Neuron (in vitro differentiated cells): ENCODE results near the gene UBQLN2.
A peak's percentile ranks its signal among the peaks of the same experiment; 100 is the strongest.
"Not testable (repeated sequence)": the region's sequence is repeated elsewhere in the genome, so short reads cannot be mapped to it uniquely, and the experiment has no call there.

ENCODE experiments used
- H2AFZ ChIP-seq: one replicate; pipeline ENCODE4 v1.6.1; 2013; ENCODE audit warnings: low read depth, mild to moderate bottlenecking, inconsistent platforms, low read length, moderate library complexity
- H3K27me3 ChIP-seq: one replicate; pipeline ENCODE4 v1.6.1; 2013; ENCODE audit warnings: low read length; ENCODE audit not compliant: insufficient read depth
- H3K36me3 ChIP-seq: one replicate; pipeline ENCODE4 v1.6.1; 2013; ENCODE audit warnings: low read length; ENCODE audit not compliant: insufficient read depth
- H3K4me1 ChIP-seq: one replicate; pipeline ENCODE4 v1.6.1; 2013; ENCODE audit warnings: low read length; ENCODE audit not compliant: insufficient read depth
- H3K4me3 ChIP-seq: 2 replicates; pipeline ENCODE4 v1.5.1; 2013; ENCODE audit warnings: mild to moderate bottlenecking, low read length, moderate library complexity
- H3K9me3 ChIP-seq: one replicate; pipeline ENCODE4 v1.6.1; 2013; ENCODE audit warnings: low read length

The UBQLN2 gene

GRCh38 chrX:56563231-56564161 is at the start of gene UBQLN2:
UBQLN2 (plus strand) TSS chrX:56563627; CDS start chrX:56563874, 247 bp downstream.
- H3K36me3 ChIP-seq: no peaks in the 10 kb centered on the region

GRCh38 chrX:56519642-56520041 is 43.8 kb upstream of the UBQLN2 start:
- no peaks in the 10 kb centered on the region for H3K27me3 ChIP-seq
- no peaks in the 10 kb centered on the region for H3K4me1 ChIP-seq
- H3K36me3 ChIP-seq: no peaks in the 10 kb centered on the region
- no peaks in the 10 kb centered on the region for H3K9me3 ChIP-seq
- H3K4me3 ChIP-seq: no peak overlapping the region
- H2AFZ ChIP-seq: no peak overlapping the region

More at GRCh38 chrX:56563231-56564161, at the start of gene UBQLN2:
- no peaks in the 10 kb centered on the region for H3K4me1 ChIP-seq
- peak within 1 kb of the TSS; percentile 66 for H2AFZ ChIP-seq
- H3K4me3 ChIP-seq: peak within 1 kb of the TSS; percentile 89
- peaks cover 3% of the 10 kb centered on the region for H3K27me3 ChIP-seq
- H3K9me3 ChIP-seq: no peaks in the 10 kb centered on the region

- not testable (repeated sequence) for H3K4me3 ChIP-seq, H3K36me3 ChIP-seq, H3K27me3 ChIP-seq
Observed at GRCh38 chrX:56529482-56530007, 33.9 kb upstream of the UBQLN2 start.

GRCh38 chrX:56530011-56530410 is 33.4 kb upstream of the UBQLN2 start:
- Histone ChIP-seq H3K9me3 (no peaks in the 10 kb centered on the region), H3K4me3 (no peak overlapping the region), H2AFZ (no peak overlapping the region), H3K4me1 (no peaks in the 10 kb centered on the region), H3K36me3 (no peaks in the 10 kb centered on the region), H3K27me3 (peaks cover 2% of the 10 kb centered on the region)

More at GRCh38 chrX:56529482-56530007, 33.9 kb upstream of the UBQLN2 start:
- not testable (repeated sequence) for H3K4me1 ChIP-seq, H2AFZ ChIP-seq, H3K9me3 ChIP-seq

- Histone ChIP-seq H3K27me3 (no peaks in the 10 kb centered on the region), H3K4me3 (no peak overlapping the region), H3K9me3 (no peaks in the 10 kb centered on the region), H3K4me1 (no peaks in the 10 kb centered on the region), H2AFZ (no peak overlapping the region), H3K36me3 (no peaks in the 10 kb centered on the region)
Observed at GRCh38 chrX:56550667-56551066, 12.8 kb upstream of the UBQLN2 start.

GRCh38 chrX:56554870-56555269 is 8.6 kb upstream of the UBQLN2 start:
- Histone ChIP-seq H3K4me1 (no peaks in the 10 kb centered on the region), H3K27me3 (peaks cover 7% of the 10 kb centered on the region), H3K9me3 (no peaks in the 10 kb centered on the region), H3K36me3 (no peaks in the 10 kb centered on the region), H3K4me3 (no peak overlapping the region), H2AFZ (no peak overlapping the region)

GRCh38 chrX:56557376-56557929 is 6.0 kb upstream of the UBQLN2 start:
- Histone ChIP-seq H3K9me3 (no peaks in the 10 kb centered on the region), H3K4me1 (no peaks in the 10 kb centered on the region), H3K27me3 (peaks cover 7% of the 10 kb centered on the region), H2AFZ (no peak overlapping the region), H3K36me3 (no peaks in the 10 kb centered on the region), H3K4me3 (no peak overlapping the region)

- no peaks in the 10 kb centered on the region for H3K27me3 ChIP-seq
- H3K4me3 ChIP-seq: peak overlapping the region; percentile 89
- H3K4me1 ChIP-seq: no peaks in the 10 kb centered on the region
- H3K36me3 ChIP-seq: peaks cover 5% of the 10 kb centered on the region
- no peak overlapping the region for H2AFZ ChIP-seq
- H3K9me3 ChIP-seq: no peaks in the 10 kb centered on the region
Observed at GRCh38 chrX:56564164-56564885, 898 bp downstream of the UBQLN2 start.

- no peaks in the 10 kb centered on the region for H3K9me3 ChIP-seq
- no peak overlapping the region for H2AFZ ChIP-seq
- H3K36me3 ChIP-seq: peaks cover 5% of the 10 kb centered on the region
- no peaks in the 10 kb centered on the region for H3K4me1 ChIP-seq
- H3K4me3 ChIP-seq: peak overlapping the region; percentile 89
- H3K27me3 ChIP-seq: no peaks in the 10 kb centered on the region
Observed at GRCh38 chrX:56564921-56565840, 1.8 kb downstream of the UBQLN2 start.

GRCh38 chrX:56569378-56570057 is 6.1 kb downstream of the UBQLN2 start:
- Histone ChIP-seq H3K4me1 (no peaks in the 10 kb centered on the region), H3K27me3 (no peaks in the 10 kb centered on the region), H3K4me3 (no peak overlapping the region), H3K9me3 (no peaks in the 10 kb centered on the region), H2AFZ (no peak overlapping the region), H3K36me3 (peaks cover 5% of the 10 kb centered on the region)

- no peak overlapping the region for H3K4me3 ChIP-seq
- H3K36me3 ChIP-seq: peaks cover 5% of the 10 kb centered on the region
- H2AFZ ChIP-seq: no peak overlapping the region
- H3K27me3 ChIP-seq: no peaks in the 10 kb centered on the region
- no peaks in the 10 kb centered on the region for H3K4me1 ChIP-seq
- no peaks in the 10 kb centered on the region for H3K9me3 ChIP-seq
Observed at GRCh38 chrX:56572975-56573374, 9.5 kb downstream of the UBQLN2 start.

GRCh38 chrX:56574861-56575260 is 11.4 kb downstream of the UBQLN2 start:
- Histone ChIP-seq H3K27me3 (no peaks in the 10 kb centered on the region), H3K4me1 (no peaks in the 10 kb centered on the region), H2AFZ (no peak overlapping the region), H3K4me3 (no peak overlapping the region), H3K9me3 (no peaks in the 10 kb centered on the region), H3K36me3 (no peaks in the 10 kb centered on the region)
